ENCODE results near the gene KRT84. TPM values are rescaled to one million over a fixed set of nuclear protein-coding genes. Genes with fewer than 3 reads are reported as not detected.

Gene KRT84
- total and polyA plus RNA-seq, 2 of the 4 experiments (the other 2 are of a cell fraction), result not detected

DNA sequence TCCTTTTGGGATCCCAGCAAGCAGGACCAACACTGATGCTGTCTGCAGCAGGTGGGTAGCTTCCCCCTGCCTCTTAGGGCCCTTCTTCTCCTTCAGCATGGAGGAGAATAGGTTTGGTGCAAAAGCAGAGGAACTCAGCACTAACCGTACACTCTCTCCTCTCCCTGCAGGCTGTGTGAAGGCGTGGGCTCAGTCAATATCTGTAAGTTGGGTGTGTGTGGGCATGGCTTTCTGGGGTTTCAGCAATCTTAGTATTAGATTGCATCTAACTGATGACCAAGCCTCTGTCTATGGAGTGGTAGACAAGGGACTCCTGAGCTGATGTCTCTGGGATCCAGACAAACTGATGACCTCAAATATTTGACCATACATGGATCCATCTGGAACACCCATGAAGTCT is 32.5 kb downstream of the KRT84 start:
- ChIA-PET POLR2A (ENCODE audit: unreplicated experiment) (no interaction called here), CTCF (no interaction called here)
- Histone ChIP-seq H3K4me3 (ENCODE audit: insufficient read depth, low read depth, low read length) (no peak overlapping the region), H4K20me1 (ENCODE audit: insufficient read depth, low read length) (no peaks in the 10 kb centered on the region), H4K91ac (ENCODE audit: insufficient read depth, low read depth, low read length) (no peak overlapping the region), H3K27ac (ENCODE audit: insufficient read depth, low read length) (no peak overlapping the region), H2BK20ac (ENCODE audit: low read depth, low read length) (no peak overlapping the region), H3K4ac (ENCODE audit: low read depth, low read length) (no peak overlapping the region), H3K79me1 (ENCODE audit: low read depth in 1 of 2, low read length in 2 of 2) (no peaks in the 10 kb centered on the region), H2AK9ac (replicated peaks; ENCODE audit: low read depth, low read length, poor library complexity) (no peak overlapping the region), H4K5ac (ENCODE audit: low read depth, low read length) (no peak overlapping the region), H3K27me3 (ENCODE audit: control insufficient read depth, insufficient read depth, low read length) (peaks cover 55% of the 10 kb centered on the region), H3K4me2 (ENCODE audit: low read depth, low read length) (no peak overlapping the region), H3K23ac (ENCODE audit: low read depth, low read length) (no peak overlapping the region), H3K18ac (ENCODE audit: low read depth, low read length) (no peak overlapping the region), H3K14ac (replicated peaks; ENCODE audit: low read depth, low read length) (no peak overlapping the region), H4K8ac (ENCODE audit: low read depth in 2 of 2, low read length in 2 of 2) (no peak overlapping the region), H2BK5ac (ENCODE audit: low read depth, low read length, poor library complexity, severe bottlenecking) (no peak overlapping the region), H3K56ac (ENCODE audit: extremely low read depth, insufficient read depth, low read length) (no peak overlapping the region), H2BK120ac (ENCODE audit: low read depth, low read length) (no peak overlapping the region), H3K4me1 (ENCODE audit: control insufficient read depth, insufficient read depth, low read length) (no peaks in the 10 kb centered on the region), H3K9me1 (ENCODE audit: insufficient read depth, low read length) (no peaks in the 10 kb centered on the region), H3K9me3 (ENCODE audit: control insufficient read depth, insufficient read depth, low read length) (no peaks in the 10 kb centered on the region), H2AK5ac (ENCODE audit: low read depth, low read length) (no peak overlapping the region), H3K36me3 (ENCODE audit: control insufficient read depth, insufficient read depth, low read length) (no peaks in the 10 kb centered on the region), H3K9ac (ENCODE audit: low read depth, low read length) (no peak overlapping the region), H2AFZ (replicated peaks; ENCODE audit: low read length, poor library complexity) (no peak overlapping the region), H2BK15ac (ENCODE audit: low read depth, low read length) (no peak overlapping the region)
- no CpG with 5 or more reads among the region's 2 CpGs for WGBS, 2 experiments (ENCODE audit: extremely low coverage in 2 of 2, insufficient read length in 1 of 2)
- in situ Hi-C loops (cut with MboI; ENCODE audit: low sequenced_read_pairs) (no loop called here), dilution Hi-C loops (cut with HindIII; ENCODE audit: low sequenced_read_pairs, unreplicated experiment) (no loop called here), intact Hi-C loops (cut with micrococcal nuclease) (no loop called here)
- no peak for TF ChIP-seq MAZ (IDR thresholded peaks at IDR 0.05; ENCODE audit: borderline replicate concordance, low read depth, low read length)
- TF ChIP-seq NFE2L2 (IDR thresholded peaks at IDR 0.05; ENCODE audit: low read depth, low read length), result no peak
- no peak for TF ChIP-seq CEBPB (IDR thresholded peaks at IDR 0.05; ENCODE audit: low read depth, low read length)
- TF ChIP-seq MXI1 (IDR thresholded peaks at IDR 0.05; ENCODE audit: borderline replicate concordance, low read depth, low read length), result no peak
- TF ChIP-seq, protein P1, sequence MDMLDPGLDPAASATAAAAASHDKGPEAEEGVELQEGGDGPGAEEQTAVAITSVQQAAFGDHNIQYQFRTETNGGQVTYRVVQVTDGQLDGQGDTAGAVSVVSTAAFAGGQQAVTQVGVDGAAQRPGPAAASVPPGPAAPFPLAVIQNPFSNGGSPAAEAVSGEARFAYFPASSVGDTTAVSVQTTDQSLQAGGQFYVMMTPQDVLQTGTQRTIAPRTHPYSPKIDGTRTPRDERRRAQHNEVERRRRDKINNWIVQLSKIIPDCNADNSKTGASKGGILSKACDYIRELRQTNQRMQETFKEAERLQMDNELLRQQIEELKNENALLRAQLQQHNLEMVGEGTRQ (IDR thresholded peaks at IDR 0.05; ENCODE audit: low read depth, low read length), result no peak
- TF ChIP-seq, protein P2, sequence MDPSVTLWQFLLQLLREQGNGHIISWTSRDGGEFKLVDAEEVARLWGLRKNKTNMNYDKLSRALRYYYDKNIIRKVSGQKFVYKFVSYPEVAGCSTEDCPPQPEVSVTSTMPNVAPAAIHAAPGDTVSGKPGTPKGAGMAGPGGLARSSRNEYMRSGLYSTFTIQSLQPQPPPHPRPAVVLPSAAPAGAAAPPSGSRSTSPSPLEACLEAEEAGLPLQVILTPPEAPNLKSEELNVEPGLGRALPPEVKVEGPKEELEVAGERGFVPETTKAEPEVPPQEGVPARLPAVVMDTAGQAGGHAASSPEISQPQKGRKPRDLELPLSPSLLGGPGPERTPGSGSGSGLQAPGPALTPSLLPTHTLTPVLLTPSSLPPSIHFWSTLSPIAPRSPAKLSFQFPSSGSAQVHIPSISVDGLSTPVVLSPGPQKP (IDR thresholded peaks at IDR 0.05; ENCODE audit: borderline replicate concordance, low read depth, low read length), result no peak
- no peak for TF ChIP-seq SMC3 (IDR thresholded peaks at IDR 0.05; ENCODE audit: low read depth, low read length)
- TF ChIP-seq RFX5 (IDR thresholded peaks at IDR 0.05; ENCODE audit: low read depth, low read length), result no peak
- TF ChIP-seq FOS (IDR thresholded peaks at IDR 0.05; ENCODE audit: low read depth, low read length), result no peak
- no peak for TF ChIP-seq RCOR1 (IDR thresholded peaks at IDR 0.05; ENCODE audit: insufficient replicate concordance, low read length)
- no peak for TF ChIP-seq MAFK (IDR thresholded peaks at IDR 0.05; ENCODE audit: low read depth, low read length)
- TF ChIP-seq, protein P3, sequence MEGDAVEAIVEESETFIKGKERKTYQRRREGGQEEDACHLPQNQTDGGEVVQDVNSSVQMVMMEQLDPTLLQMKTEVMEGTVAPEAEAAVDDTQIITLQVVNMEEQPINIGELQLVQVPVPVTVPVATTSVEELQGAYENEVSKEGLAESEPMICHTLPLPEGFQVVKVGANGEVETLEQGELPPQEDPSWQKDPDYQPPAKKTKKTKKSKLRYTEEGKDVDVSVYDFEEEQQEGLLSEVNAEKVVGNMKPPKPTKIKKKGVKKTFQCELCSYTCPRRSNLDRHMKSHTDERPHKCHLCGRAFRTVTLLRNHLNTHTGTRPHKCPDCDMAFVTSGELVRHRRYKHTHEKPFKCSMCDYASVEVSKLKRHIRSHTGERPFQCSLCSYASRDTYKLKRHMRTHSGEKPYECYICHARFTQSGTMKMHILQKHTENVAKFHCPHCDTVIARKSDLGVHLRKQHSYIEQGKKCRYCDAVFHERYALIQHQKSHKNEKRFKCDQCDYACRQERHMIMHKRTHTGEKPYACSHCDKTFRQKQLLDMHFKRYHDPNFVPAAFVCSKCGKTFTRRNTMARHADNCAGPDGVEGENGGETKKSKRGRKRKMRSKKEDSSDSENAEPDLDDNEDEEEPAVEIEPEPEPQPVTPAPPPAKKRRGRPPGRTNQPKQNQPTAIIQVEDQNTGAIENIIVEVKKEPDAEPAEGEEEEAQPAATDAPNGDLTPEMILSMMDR (conservative IDR thresholded peaks at IDR 0.05; ENCODE audit: low read depth, low read length), result no peak
- no peak for TF ChIP-seq POLR2A (IDR thresholded peaks at IDR 0.05; ENCODE audit: low read depth, low read length)
- TF ChIP-seq RAD21 (IDR thresholded peaks at IDR 0.05; ENCODE audit: low read length), result no peak
- TF ChIP-seq BHLHE40 (IDR thresholded peaks at IDR 0.05; ENCODE audit: low read depth, low read length), result no peak
- no peak for TF ChIP-seq CHD1 (IDR thresholded peaks at IDR 0.05; ENCODE audit: low read depth, low read length)
- no TSS peak for BruUV-seq (replicated peaks)
- no peak for DNase-seq
- no peak for ATAC-seq (ENCODE audit: low read depth)
